Subcutaneous abdominal adipose tissue (tissue), 5 donors: Measurements from ENCODE around the gene TMEM259.

Experiments used
- H3K27ac ChIP-seq: one replicate; pipeline ENCODE4 v1.7.0; 2013; ENCODE audit warnings: low read depth, mild to moderate bottlenecking, inconsistent platforms, low read length, moderate library complexity
- H3K27me3 ChIP-seq, 5 donors: one replicate each; pipeline ENCODE4 v1.7.0; 2013; ENCODE audit warnings: low read length in 5 of 5, inconsistent platforms in 1 of 5; ENCODE audit not compliant: control insufficient read depth in 5 of 5, insufficient read depth in 4 of 5
- H3K36me3 ChIP-seq, 5 donors: one replicate each; pipeline ENCODE4 v1.7.0; 2013; ENCODE audit warnings: low read length in 5 of 5; ENCODE audit not compliant: control insufficient read depth in 5 of 5, insufficient read depth in 5 of 5
- H3K4me1 ChIP-seq, 5 donors: one replicate each; pipeline ENCODE4 v1.7.0; 2013; ENCODE audit warnings: low read length in 5 of 5, mild to moderate bottlenecking in 3 of 5, moderate library complexity in 1 of 5; ENCODE audit not compliant: control insufficient read depth in 5 of 5, insufficient read depth in 5 of 5
- H3K4me3 ChIP-seq, 5 donors: one replicate each; pipeline ENCODE4 v1.7.0; 2013; ENCODE audit warnings: low read length in 5 of 5, low read depth in 1 of 5
- H3K9ac ChIP-seq, 5 donors: one replicate each; pipeline ENCODE4 v1.7.0; 2013; ENCODE audit warnings: low read length in 5 of 5, mild to moderate bottlenecking in 4 of 5, moderate library complexity in 3 of 5
- H3K9me3 ChIP-seq, 5 donors: one replicate each; pipeline ENCODE4 v1.7.0; 2013; ENCODE audit warnings: low read length in 5 of 5; ENCODE audit not compliant: control insufficient read depth in 5 of 5
- donor health status: healthy.
- donor health status: healthy.
- donor health status: healthy.
- donor health status: healthy.
- donor health status: healthy.

Gene TMEM259

DNA sequence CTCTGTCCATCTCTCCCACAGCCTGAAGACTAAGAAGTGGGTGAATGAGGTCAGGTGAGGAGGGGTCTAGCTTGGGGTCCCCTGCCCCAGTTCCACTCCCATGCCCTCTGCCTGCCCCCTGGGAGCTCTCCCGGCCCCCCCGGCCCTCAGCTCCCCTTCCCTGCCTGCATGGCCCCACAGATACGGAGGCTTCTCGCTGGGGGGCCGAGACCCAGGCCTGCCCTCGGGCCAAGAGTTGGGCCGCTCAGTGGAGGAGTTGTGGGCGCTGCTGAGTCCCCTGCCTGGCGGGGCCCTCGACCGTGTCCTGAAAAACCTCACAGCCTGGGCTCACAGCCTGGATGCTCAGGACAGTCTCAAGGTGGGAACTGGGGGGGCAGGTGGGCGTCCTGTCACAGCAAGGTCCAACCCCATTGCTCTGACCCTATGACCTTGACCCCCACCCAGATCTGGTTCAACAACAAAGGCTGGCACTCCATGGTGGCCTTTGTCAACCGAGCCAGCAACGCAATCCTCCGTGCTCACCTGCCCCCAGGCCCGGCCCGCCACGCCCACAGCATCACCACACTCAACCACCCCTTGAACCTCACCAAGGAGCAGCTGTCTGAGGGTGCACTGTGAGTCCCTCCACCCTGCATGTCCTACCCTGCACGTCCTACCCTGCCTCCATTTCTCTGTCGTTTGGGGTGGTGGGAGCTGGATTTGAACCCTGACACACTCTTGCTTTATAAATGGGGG, 35.1 kb upstream of the TMEM259 start:
- Histone ChIP-seq H3K9me3 (peaks cover 11 to 47% (median 39%) of the 10 kb centered on the region in 5 donors), H3K9ac (no peak overlapping the region), H3K27me3 (no peaks in the 10 kb centered on the region), H3K36me3 (peaks cover 0 to 49% (median 30%) of the 10 kb centered on the region in 5 donors), H3K27ac (no peak overlapping the region), H3K4me1 (no peaks in the 10 kb centered on the region), H3K4me3 (peak overlapping the region in 2 of 5 donors; percentile 6 to 13)

DNA sequence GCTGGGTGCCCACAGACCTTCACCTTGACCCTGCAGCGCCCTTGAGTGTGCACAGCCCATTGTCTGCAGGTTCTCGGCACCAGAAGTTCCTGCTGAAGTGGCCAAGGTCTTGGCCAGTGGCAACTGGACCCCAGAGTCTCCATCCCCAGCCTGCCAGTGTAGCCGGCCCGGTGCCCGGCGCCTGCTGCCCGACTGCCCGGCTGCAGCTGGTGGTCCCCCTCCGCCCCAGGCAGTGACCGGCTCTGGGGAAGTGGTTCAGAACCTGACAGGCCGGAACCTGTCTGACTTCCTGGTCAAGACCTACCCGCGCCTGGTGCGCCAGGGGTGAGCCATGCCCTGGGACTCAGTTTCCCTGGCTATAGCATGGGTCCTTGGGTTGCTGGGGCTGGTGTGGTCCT, 34.1 kb upstream of the TMEM259 start:
- Histone ChIP-seq H3K4me3 (no peak overlapping the region), H3K9ac (no peak overlapping the region), H3K27me3 (no peaks in the 10 kb centered on the region), H3K36me3 (peaks cover 0 to 49% (median 30%) of the 10 kb centered on the region in 5 donors), H3K9me3 (peaks cover 11 to 47% (median 39%) of the 10 kb centered on the region in 5 donors), H3K4me1 (no peaks in the 10 kb centered on the region), H3K27ac (no peak overlapping the region)

DNA sequence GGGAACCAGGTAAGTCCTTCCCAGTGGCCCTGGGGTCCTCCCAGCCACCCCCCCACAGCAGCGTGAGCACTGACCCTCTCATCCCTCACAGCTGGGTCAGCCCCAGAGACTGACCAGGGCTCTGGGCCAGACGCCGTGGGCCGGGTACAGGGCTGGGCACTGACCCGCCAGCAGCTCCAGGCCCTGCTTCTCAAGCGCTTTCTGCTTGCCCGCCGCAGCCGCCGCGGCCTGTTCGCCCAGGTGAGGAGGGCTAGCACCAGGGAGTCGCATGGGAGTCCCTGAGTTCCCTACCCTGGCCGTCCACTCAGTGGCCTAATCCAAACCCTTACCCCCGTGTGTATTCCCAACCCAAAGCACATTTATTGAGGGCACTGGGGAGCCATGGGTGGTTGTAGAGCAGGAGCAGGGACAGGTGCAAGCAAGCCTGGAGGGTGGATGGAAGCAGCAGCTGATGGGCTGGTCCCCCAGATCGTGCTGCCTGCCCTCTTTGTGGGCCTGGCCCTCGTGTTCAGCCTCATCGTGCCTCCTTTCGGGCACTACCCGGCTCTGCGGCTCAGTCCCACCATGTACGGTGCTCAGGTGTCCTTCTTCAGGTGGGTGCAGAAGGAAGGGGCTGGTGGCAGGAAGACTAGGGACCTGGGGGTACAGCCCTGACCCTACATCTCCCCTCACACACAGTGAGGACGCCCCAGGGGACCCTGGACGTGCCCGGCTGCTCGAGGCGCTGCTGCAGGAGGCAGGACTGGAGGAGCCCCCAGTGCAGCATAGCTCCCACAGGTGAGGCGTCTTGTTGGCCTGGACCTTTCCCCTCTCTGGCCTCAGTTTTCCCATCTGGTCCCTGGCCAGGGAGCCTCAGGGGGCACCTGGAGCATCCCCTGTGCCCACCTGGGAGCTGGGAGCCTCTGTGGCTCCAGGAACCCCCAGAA, 33.4 kb upstream of the TMEM259 start:
- H3K27ac ChIP-seq = no peak overlapping the region
- no peaks in the 10 kb centered on the region for H3K27me3 ChIP-seq
- peaks cover 0 to 49% (median 27%) of the 10 kb centered on the region in 5 donors for H3K36me3 ChIP-seq
- H3K9ac ChIP-seq = no peak overlapping the region
- H3K4me3 ChIP-seq = no peak overlapping the region
- no peaks in the 10 kb centered on the region for H3K4me1 ChIP-seq
- H3K9me3 ChIP-seq = peaks cover 11 to 43% (median 35%) of the 10 kb centered on the region in 5 donors

DNA sequence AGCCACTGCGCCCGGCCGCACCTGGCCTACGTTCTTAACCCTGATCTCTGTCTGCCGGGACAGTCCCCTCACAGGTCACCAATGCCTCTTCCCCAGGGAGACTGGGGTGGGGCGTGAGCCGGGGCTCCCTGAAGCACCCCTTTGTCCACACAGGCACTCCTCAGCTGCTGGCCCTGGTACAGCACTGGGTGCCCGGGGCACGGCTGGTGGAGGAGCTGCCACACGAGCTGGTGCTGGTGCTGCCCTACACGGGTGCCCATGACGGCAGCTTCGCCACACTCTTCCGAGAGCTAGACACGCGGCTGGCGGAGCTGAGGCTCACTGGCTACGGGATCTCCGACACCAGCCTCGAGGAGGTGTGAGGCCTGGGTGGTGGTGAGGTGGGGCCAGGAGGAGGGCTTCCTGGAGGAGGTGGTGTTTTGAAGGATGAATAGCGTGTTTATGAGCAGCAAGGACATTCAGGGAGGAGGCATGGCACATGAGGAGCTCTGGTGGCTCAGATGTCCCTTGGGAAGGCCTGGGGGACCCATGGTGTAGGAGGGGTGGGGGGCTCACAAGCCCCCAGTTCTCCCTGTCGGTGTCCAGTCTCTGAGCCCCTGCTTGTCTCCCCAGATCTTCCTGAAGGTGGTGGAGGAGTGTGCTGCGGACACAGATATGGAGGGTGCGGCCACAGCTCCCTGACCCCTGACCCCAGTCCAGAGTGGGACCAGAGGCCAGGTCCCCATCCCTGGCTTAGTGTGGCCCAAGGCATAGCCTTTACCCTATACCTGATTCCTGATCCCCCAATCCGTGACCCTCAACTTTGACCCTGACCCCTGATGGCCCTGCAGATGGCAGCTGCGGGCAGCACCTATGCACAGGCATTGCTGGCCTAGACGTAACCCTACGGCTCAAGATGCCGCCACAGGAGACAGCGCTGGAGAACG, 32.5 kb upstream of the TMEM259 start:
- Histone ChIP-seq H3K4me3 (no peak overlapping the region), H3K27ac (no peak overlapping the region), H3K9ac (no peak overlapping the region), H3K4me1 (no peaks in the 10 kb centered on the region), H3K9me3 (peaks cover 9 to 37% (median 29%) of the 10 kb centered on the region in 5 donors), H3K36me3 (peaks cover 0 to 44% (median 24%) of the 10 kb centered on the region in 5 donors), H3K27me3 (no peaks in the 10 kb centered on the region)

DNA sequence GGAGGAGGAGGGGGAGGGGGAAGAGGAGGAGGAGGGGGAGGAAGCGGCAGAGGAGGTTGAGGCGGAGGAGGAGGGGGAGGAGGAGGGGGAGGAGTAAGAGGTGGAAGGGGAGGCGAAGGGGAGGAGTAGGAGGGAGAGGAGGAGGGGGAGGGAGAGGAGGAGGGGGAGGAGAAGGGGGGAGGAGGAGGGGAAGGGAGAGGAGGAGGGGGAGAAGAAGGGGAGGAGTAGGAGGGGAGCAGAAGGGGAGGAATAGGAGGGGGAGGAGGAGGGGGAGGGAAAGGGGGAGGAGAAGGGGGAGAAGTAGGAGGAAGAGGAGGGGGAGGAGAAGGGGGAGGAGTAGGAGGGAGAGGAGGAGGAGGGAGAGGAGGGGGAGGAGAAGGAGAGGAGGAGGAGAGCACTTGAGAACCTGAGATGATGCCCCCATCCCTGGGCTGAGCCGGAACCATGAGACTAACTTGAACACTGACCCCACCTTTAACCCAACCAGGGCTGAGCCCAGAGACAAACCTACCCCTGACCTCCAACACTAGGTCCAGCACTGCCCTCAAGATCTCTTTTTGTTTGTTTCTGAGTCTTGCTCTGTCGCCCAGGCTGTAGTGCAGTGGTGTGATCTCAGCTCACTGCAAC, 31.5 kb upstream of the TMEM259 start:
- H3K27me3 ChIP-seq = no peaks in the 10 kb centered on the region
- H3K9me3 ChIP-seq = peaks cover 7 to 27% (median 19%) of the 10 kb centered on the region in 5 donors
- no peak overlapping the region for H3K9ac ChIP-seq
- no peak overlapping the region for H3K27ac ChIP-seq
- H3K4me3 ChIP-seq = no peak overlapping the region
- peaks cover 0 to 35% (median 21%) of the 10 kb centered on the region in 5 donors for H3K36me3 ChIP-seq
- no peaks in the 10 kb centered on the region for H3K4me1 ChIP-seq

DNA sequence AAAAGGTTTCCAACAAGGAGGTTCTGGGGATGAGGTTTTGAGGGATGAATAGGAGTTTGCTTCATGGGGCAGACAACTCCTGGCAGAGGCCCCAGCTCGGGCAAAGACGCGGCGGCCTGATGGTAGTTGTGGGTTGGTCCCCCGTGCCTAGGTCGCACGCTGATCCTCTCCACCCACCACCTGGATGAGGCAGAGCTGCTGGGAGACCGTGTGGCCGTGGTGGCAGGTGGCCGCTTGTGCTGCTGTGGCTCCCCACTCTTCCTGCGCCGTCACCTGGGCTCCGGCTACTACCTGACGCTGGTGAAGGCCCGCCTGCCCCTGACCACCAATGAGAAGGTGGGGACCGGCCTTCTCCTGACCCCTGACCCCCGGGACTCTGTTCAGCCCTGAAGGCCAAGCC, 30.9 kb upstream of the TMEM259 start:
- Histone ChIP-seq H3K4me3 (no peak overlapping the region), H3K9ac (no peak overlapping the region), H3K27me3 (no peaks in the 10 kb centered on the region), H3K27ac (no peak overlapping the region), H3K36me3 (peaks cover 0 to 33% (median 19%) of the 10 kb centered on the region in 5 donors), H3K4me1 (peaks cover 0 to 3% (median 0%) of the 10 kb centered on the region in 5 donors), H3K9me3 (peaks cover 3 to 20% (median 12%) of the 10 kb centered on the region in 5 donors)

DNA sequence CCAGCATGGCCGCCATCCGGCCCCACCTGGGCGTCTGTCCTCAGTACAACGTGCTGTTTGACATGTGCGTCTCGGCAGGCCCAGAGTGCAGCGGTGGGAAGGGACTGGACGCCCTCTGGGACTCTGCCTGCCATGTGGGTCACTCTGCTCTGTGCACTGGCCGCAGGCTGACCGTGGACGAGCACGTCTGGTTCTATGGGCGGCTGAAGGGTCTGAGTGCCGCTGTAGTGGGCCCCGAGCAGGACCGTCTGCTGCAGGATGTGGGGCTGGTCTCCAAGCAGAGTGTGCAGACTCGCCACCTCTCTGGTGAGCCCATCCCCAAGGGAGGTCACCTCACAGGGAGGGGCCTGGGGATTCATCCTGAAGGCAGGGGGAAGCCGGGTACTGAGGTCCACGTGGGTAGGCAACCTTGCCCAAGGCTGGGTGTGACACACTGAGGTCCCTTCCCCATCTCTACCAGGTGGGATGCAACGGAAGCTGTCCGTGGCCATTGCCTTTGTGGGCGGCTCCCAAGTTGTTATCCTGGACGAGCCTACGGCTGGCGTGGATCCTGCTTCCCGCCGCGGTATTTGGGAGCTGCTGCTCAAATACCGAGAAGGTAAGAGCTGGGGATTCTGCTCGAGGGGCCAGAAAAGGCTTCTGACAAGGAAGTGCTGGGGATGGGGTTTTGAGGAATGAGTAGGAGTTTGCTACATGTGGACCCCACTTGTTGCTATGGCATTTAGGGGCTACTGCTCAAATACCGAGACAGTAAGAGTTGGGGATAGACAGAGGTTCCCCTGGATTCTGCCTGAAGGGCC, 30.3 kb upstream of the TMEM259 start:
- H3K36me3 ChIP-seq = peaks cover 0 to 29% (median 15%) of the 10 kb centered on the region in 5 donors
- no peak overlapping the region for H3K4me3 ChIP-seq
- no peak overlapping the region for H3K9ac ChIP-seq
- no peaks in the 10 kb centered on the region for H3K27me3 ChIP-seq
- H3K9me3 ChIP-seq = peaks cover 0 to 14% (median 6%) of the 10 kb centered on the region in 5 donors
- H3K27ac ChIP-seq = no peak overlapping the region
- H3K4me1 ChIP-seq = peaks cover 0 to 3% (median 0%) of the 10 kb centered on the region in 5 donors

DNA sequence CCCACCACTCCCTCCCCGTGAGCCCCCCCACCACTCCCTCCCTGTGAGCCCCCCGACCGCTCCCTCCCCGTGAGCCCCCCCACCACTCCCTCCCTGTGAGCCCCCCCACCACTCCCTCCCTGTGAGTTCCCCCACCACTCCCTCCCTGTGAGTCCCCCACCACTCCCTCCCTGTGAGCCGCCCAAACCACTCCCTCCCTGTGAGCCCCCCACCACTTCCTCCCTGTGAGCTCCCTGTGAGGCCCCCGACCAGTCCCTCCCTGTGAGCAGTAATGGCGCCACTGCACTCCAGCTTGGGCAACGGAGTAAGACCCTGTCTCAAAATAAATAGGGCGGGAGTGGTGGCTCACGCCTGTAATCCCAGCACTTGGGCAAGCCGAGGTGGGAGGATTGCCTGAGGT, 28.9 kb upstream of the TMEM259 start:
- peaks cover 0 to 19% (median 9%) of the 10 kb centered on the region in 5 donors for H3K36me3 ChIP-seq
- no peaks in the 10 kb centered on the region for H3K27me3 ChIP-seq
- H3K4me3 ChIP-seq = no peak overlapping the region
- peaks cover 0 to 4% (median 0%) of the 10 kb centered on the region in 5 donors for H3K9me3 ChIP-seq
- H3K27ac ChIP-seq = no peak overlapping the region
- no peak overlapping the region for H3K9ac ChIP-seq
- peaks cover 0 to 3% (median 0%) of the 10 kb centered on the region in 5 donors for H3K4me1 ChIP-seq
